Brain microvascular endothelial cell (primary cell): Measurements from ENCODE around the gene ZCCHC14.
"Not testable (repeated sequence)": the region's sequence is repeated elsewhere in the genome, so short reads cannot be mapped to it uniquely, and the experiment has no call there.

Experiments
- DNase-seq: peaks from one replicate; pipeline ENCODE4 v3.0.0-alpha.2; 2020
- H3K27ac ChIP-seq: fragments of 250-450 bp; sonication (Bioruptor Pico); 2 replicates; pipeline ENCODE4 v1.5.1; 2020; ENCODE audit warnings: mild to moderate bottlenecking, moderate library complexity
- H3K27me3 ChIP-seq: fragments of 250-450 bp; sonication (Bioruptor Pico); replicated peaks from 2 replicates; pipeline ENCODE4 v1.5.1; 2020; ENCODE audit warnings: mild to moderate bottlenecking
- H3K36me3 ChIP-seq: fragments of 250-450 bp; sonication (Bioruptor Pico); replicated peaks from 2 replicates; pipeline ENCODE4 v1.5.1; 2020; ENCODE audit warnings: mild to moderate bottlenecking
- H3K4me3 ChIP-seq: 2 replicates; pipeline ENCODE4 v1.5.1; 2011; ENCODE audit warnings: low read depth, mild to moderate bottlenecking, control low read depth, low read length, moderate library complexity
- in situ Hi-C: cut with HindIII; loops from 2 replicates; pipeline ENCODE4 v1.10.0; 2017; ENCODE audit warnings: low sequenced_read_pairs, low pct_ligation_motif_present
- TF ChIP-seq, protein P1 (sequence below): IDR thresholded peaks from 2 replicates; pipeline ENCODE4 v1.5.1; 2011; ENCODE audit warnings: low read depth, mild to moderate bottlenecking, moderate library complexity, low read length, control low read depth, inconsistent platforms; ENCODE audit errors: missing control alignments

The ZCCHC14 gene

DNA sequence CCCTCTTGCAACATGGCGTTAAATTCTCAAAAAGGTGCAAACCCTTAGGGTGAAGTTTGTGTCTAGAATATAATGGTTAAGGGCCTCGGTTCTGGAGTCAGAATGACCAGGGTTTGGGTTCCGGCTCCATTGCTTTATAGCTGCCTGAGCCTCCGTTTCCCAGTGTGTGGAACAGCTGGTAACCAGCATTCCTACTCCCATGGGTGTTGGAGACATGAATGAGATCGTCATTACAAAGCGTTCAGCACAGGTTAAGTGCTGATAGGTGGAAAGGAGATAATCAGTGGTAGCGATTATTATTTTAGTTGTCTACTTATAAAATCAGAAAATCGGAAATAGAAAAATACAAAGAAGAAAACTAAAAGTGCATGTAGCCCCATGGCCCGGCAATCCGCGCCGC lies 23.5 kb upstream of the ZCCHC14 start:
- TF ChIP-seq, protein P1, sequence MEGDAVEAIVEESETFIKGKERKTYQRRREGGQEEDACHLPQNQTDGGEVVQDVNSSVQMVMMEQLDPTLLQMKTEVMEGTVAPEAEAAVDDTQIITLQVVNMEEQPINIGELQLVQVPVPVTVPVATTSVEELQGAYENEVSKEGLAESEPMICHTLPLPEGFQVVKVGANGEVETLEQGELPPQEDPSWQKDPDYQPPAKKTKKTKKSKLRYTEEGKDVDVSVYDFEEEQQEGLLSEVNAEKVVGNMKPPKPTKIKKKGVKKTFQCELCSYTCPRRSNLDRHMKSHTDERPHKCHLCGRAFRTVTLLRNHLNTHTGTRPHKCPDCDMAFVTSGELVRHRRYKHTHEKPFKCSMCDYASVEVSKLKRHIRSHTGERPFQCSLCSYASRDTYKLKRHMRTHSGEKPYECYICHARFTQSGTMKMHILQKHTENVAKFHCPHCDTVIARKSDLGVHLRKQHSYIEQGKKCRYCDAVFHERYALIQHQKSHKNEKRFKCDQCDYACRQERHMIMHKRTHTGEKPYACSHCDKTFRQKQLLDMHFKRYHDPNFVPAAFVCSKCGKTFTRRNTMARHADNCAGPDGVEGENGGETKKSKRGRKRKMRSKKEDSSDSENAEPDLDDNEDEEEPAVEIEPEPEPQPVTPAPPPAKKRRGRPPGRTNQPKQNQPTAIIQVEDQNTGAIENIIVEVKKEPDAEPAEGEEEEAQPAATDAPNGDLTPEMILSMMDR: no peak
- in situ Hi-C loops: no loop called here
- Histone ChIP-seq H3K36me3 (no peaks in the 10 kb centered on the region), H3K27ac (no peak overlapping the region), H3K4me3 (no peak overlapping the region), H3K27me3 (no peaks in the 10 kb centered on the region)
- DNase-seq: no peak

DNA sequence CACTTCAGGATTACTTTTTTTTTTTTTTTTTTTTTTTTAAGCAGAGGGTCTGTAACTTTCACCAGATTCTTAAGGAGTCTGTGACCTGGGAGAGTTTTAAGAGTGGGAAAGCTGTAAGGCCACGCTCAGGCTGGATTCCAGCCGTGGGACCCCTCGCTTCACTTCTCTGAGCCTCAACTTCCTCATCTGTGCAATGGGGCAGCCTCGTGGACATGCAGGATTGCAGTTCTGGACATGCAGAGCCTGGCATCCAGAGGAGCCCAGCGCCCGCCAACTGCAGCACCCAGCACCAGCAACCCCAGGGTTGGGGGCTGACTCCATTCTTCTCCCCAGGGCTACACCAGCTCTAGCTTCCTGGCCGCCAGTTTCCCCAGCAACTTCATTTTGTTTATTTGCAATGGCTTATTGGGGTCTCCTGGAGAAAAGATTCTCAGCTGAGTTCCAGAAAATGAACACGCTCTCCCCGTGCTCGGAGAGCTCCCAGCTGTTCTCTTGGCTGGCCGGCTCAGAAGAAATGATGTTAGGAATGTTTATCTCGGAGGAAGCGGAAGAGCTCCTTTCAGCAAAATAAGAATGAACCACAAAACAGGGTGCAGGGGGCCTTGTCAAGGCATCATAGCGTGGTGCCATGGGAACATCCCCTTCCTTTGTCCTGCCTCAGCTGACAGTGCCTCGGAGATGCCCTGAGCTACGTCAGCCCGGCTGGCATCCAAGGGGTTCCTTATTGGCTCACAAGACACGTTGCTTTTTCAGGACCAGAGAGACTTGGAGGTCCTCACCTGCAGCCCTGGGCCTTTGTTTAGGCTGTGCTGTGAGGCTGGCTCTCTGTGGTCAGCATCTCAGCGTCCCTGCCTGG lies 22.9 kb upstream of the ZCCHC14 start:
- Histone ChIP-seq H3K4me3 (no peak overlapping the region), H3K36me3 (no peaks in the 10 kb centered on the region), H3K27me3 (no peaks in the 10 kb centered on the region), H3K27ac (no peak overlapping the region)
- in situ Hi-C loops: no loop called here
- TF ChIP-seq, protein P1: no peak
- DNase-seq: no peak

GRCh38 chr16:87509778-87510177 lies 17.0 kb upstream of the ZCCHC14 start:
- H3K4me3 ChIP-seq, H3K27ac ChIP-seq, H3K27me3 ChIP-seq, H3K36me3 ChIP-seq, in situ Hi-C loops, DNase-seq: not testable (repeated sequence)

GRCh38 chr16:87507351-87508069 lies 14.7 kb upstream of the ZCCHC14 start:
- no peaks in the 10 kb centered on the region for H3K36me3 ChIP-seq
- no peak overlapping the region for H3K27ac ChIP-seq
- DNase-seq: no peak
- H3K4me3 ChIP-seq: no peak overlapping the region
- in situ Hi-C loops: no loop called here
- H3K27me3 ChIP-seq: no peaks in the 10 kb centered on the region
- TF ChIP-seq, protein P1: no peak

DNA sequence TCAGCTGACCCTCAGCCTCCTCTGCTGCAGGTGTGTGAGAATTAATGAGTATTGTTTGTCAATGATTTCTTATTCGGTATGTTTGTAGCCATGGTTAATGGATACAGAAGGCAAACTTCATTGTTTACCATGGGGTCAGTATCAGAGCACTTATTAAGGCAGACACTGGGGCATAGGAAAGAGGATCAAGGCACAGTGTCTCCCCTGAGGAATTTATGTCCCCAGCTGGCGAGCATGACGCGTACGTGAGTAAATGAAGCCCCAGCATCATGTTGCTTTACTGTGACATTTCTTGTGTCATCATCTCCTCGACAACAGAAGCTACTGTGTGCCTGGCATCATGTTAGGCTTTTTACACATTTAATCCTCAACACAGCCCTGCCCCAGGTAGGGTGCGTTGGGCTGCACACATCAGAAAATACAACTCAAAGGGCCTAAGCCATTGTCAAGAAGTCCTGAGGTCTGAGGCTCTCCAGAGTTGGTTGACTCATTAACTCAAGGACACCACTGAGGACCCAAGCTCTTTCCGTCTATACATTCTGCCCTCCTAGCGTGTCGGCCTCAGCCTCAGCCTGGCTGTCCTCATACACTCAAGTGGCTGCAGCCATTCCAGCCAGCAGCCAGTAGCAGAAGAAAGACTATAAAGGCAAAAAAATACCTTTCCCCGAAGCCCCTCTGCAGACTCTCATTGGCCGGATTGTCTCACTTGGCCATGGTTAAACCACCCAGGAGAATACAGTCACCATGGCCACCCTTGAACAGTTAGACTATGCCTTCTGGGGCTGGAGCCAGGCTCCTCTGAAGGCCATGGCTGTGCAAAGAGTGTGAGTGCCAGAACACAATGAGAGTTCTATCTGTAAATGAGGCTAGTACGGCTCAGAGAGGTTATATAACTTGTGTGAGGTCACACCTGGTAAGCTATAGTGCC lies 13.9 kb upstream of the ZCCHC14 start:
- TF ChIP-seq, protein P1: no peak
- Histone ChIP-seq H3K27ac (no peak overlapping the region), H3K27me3 (no peaks in the 10 kb centered on the region), H3K4me3 (no peak overlapping the region), H3K36me3 (no peaks in the 10 kb centered on the region)
- in situ Hi-C loops: no loop called here
- DNase-seq: no peak
